Activated T-cell treated with anti-CD3 and anti-CD28 coated beads, Interleukin-2, amount 50 U/mL, for 48 hours (primary cell): Measurements from ENCODE around the gene BEND2.
"Not testable (repeated sequence)": the region's sequence is repeated elsewhere in the genome, so short reads cannot be mapped to it uniquely, and the experiment has no call there.

Experiments
- DNase-seq, 2 experiments: peaks; one replicate each; pipeline ENCODE4 v3.0.0-alpha.2; 2020

BEND2 gene

GRCh38 chrX:18220786-18221185, at the start of gene BEND2:
TSS of gene BEND2 (minus strand) at chrX:18220886. CDS start at chrX:18220750, 136 bp downstream.
- DNase-seq: no peak

- DNase-seq: no peak
These were observed 34.4 kb upstream of the BEND2 start for GRCh38 chrX:18255059-18255458.

- DNase-seq: no peak
These were observed 32.1 kb upstream of the BEND2 start for GRCh38 chrX:18252644-18253359.

- DNase-seq: not testable (repeated sequence)
These were observed 9.0 kb upstream of the BEND2 start for GRCh38 chrX:18229646-18230045.

GRCh38 chrX:18228069-18228468, 7.4 kb upstream of the BEND2 start:
- no peak for DNase-seq

- DNase-seq: no peak
These were observed 6.8 kb upstream of the BEND2 start for GRCh38 chrX:18227458-18227857.

GRCh38 chrX:18210470-18210869, 10.2 kb downstream of the BEND2 start:
- DNase-seq: no peak

- no peak for DNase-seq
These were observed 14.0 kb downstream of the BEND2 start for GRCh38 chrX:18206657-18207056.

- DNase-seq: no peak
These were observed 17.1 kb downstream of the BEND2 start for GRCh38 chrX:18203631-18204030.

GRCh38 chrX:18194688-18195087, 26.0 kb downstream of the BEND2 start:
- no peak for DNase-seq

GRCh38 chrX:18179446-18179845, 41.2 kb downstream of the BEND2 start:
- no peak for DNase-seq

- no peak for DNase-seq
These were observed 45.7 kb downstream of the BEND2 start for GRCh38 chrX:18174971-18175370.

GRCh38 chrX:18174209-18174608, 46.5 kb downstream of the BEND2 start:
- no peak for DNase-seq

GRCh38 chrX:18173494-18174180, 47.0 kb downstream of the BEND2 start:
- DNase-seq: no peak

- no peak for DNase-seq
These were observed 47.7 kb downstream of the BEND2 start for GRCh38 chrX:18172970-18173369.

- DNase-seq: no peak
These were observed 49.8 kb downstream of the BEND2 start for GRCh38 chrX:18170910-18171309.

GRCh38 chrX:18166068-18166467, 54.6 kb downstream of the BEND2 start:
- DNase-seq: no peak

GRCh38 chrX:18160369-18160768, 60.3 kb downstream of the BEND2 start:
- no peak for DNase-seq

- DNase-seq: no peak
These were observed 61.7 kb downstream of the BEND2 start for GRCh38 chrX:18158963-18159362.

GRCh38 chrX:18151649-18152048, 69.0 kb downstream of the BEND2 start:
- no peak for DNase-seq

GRCh38 chrX:18151157-18151556, 69.5 kb downstream of the BEND2 start:
- DNase-seq: no peak

- no peak for DNase-seq
These were observed 71.2 kb downstream of the BEND2 start for GRCh38 chrX:18149454-18149853.

- peak in 1 of 2 experiments; percentile 14 for DNase-seq
These were observed 73.7 kb downstream of the BEND2 start for GRCh38 chrX:18146954-18147353.

GRCh38 chrX:18146009-18146408, 74.7 kb downstream of the BEND2 start:
- DNase-seq: no peak

GRCh38 chrX:18136816-18137215, 83.9 kb downstream of the BEND2 start:
- no peak for DNase-seq
